A673 (cell line): ENCODE data around the gene CEACAM18.

ENCODE experiments used
- CTCF ChIP-seq: fragments of 300-800, 200-600 bp; sonication (generic); conservative IDR thresholded peaks from 2 replicates; pipeline ENCODE4 v1.5.1; 2017; ENCODE audit warnings: low read depth, mild to moderate bottlenecking, antibody characterized with exemption, low read length, moderate library complexity, mixed read lengths
- EZH2 ChIP-seq: fragments of 200-600 bp; sonication (generic); IDR thresholded peaks from 2 replicates; pipeline ENCODE4 v1.6.1; 2017; ENCODE audit warnings: borderline replicate concordance, low read depth, mild to moderate bottlenecking, mixed read lengths, antibody characterized with exemption, low read length; ENCODE audit not compliant: poor library complexity, severe bottlenecking

- TF ChIP-seq CTCF: no peak
- TF ChIP-seq EZH2: no peak
Measured at GRCh38 chr19:51539821-51540366, 61.6 kb downstream of the CEACAM18 start.
